ENCODE results near the gene RAB1A.

GRCh38 chr2:65067806-65068553, 61.9 kb downstream of the RAB1A start:
- TF ChIP-seq CTCF (IDR thresholded peaks at IDR 0.05; ENCODE audit: low read depth, low read length, poor library complexity, severe bottlenecking) = no peak
- no peak for TF ChIP-seq EZH2phosphoT487 (IDR thresholded peaks at IDR 0.05; ENCODE audit: borderline replicate concordance, low read length)

All from DOHH2 (cell line).